Left kidney (tissue), 2 donors: ENCODE measurements around the gene NDUFA11. TPM values are rescaled to one million over a fixed set of nuclear protein-coding genes. Genes with fewer than 3 reads are reported as not detected.

Experiments used
- DNase-seq: peaks from one replicate; pipeline ENCODE4 v3.0.0-alpha.2; 2013
- polyA plus RNA-seq: library from polyadenylated mRNA; unstranded; fragments of 120-200 nt; gene quantifications from one replicate; pipeline ENCODE4 v1.2.1, GENCODE V29; 2013; ENCODE audit not compliant: insufficient read length

Gene NDUFA11
- polyA plus RNA-seq, 1 donor, result 120 TPM

- peak; percentile 58 for DNase-seq
Measured at GRCh38 chr19:5934774-5935472, 31.3 kb upstream of the NDUFA11 start.

GRCh38 chr19:5934069-5934401, 30.4 kb upstream of the NDUFA11 start:
- DNase-seq, result no peak

GRCh38 chr19:5933391-5934068, 29.9 kb upstream of the NDUFA11 start:
- DNase-seq, result no peak

- DNase-seq, result no peak
Measured at GRCh38 chr19:5932609-5933262, 29.1 kb upstream of the NDUFA11 start.

GRCh38 chr19:5932146-5932545, 28.6 kb upstream of the NDUFA11 start:
- DNase-seq, result no peak

GRCh38 chr19:5931251-5931650, 27.7 kb upstream of the NDUFA11 start:
- no peak for DNase-seq

- DNase-seq, result no peak
Measured at GRCh38 chr19:5929625-5930024, 26.0 kb upstream of the NDUFA11 start.

- no peak for DNase-seq
Measured at GRCh38 chr19:5929179-5929578, 25.6 kb upstream of the NDUFA11 start.

GRCh38 chr19:5927441-5927821, 23.8 kb upstream of the NDUFA11 start:
- no peak for DNase-seq

GRCh38 chr19:5926641-5927440, 23.3 kb upstream of the NDUFA11 start:
- no peak for DNase-seq

- DNase-seq, result no peak
Measured at GRCh38 chr19:5925830-5926427, 22.3 kb upstream of the NDUFA11 start.

- no peak for DNase-seq
Measured at GRCh38 chr19:5923356-5923755, 19.8 kb upstream of the NDUFA11 start.

GRCh38 chr19:5922161-5922545, 18.6 kb upstream of the NDUFA11 start:
- DNase-seq, result no peak

GRCh38 chr19:5921516-5922160, 18.0 kb upstream of the NDUFA11 start:
- DNase-seq, result no peak

GRCh38 chr19:5918463-5919079, 15.0 kb upstream of the NDUFA11 start:
- no peak for DNase-seq

GRCh38 chr19:5917431-5918107, 14.0 kb upstream of the NDUFA11 start:
- no peak for DNase-seq

- no peak for DNase-seq
Measured at GRCh38 chr19:5916181-5916708, 12.7 kb upstream of the NDUFA11 start.

- no peak for DNase-seq
Measured at GRCh38 chr19:5915782-5916165, 12.2 kb upstream of the NDUFA11 start.

- no peak for DNase-seq
Measured at GRCh38 chr19:5914946-5915781, 11.6 kb upstream of the NDUFA11 start.
